Stimulated activated naive CD4-positive, alpha-beta T cell (primary cell): Measurements from ENCODE around the gene SNCAIP.

Source experiments
- DNase-seq, 6 experiments: peaks; one replicate each; lab custom pipeline; 2025; lab: John Stamatoyannopoulos, UW

Gene SNCAIP

GRCh38 chr5:122311961-122312590 lies at the start of gene SNCAIP:
Gene SNCAIP (plus strand): TSS chr5:122312237. CDS start chr5:122391135, 78,898 bp downstream.
- no peak for DNase-seq

- DNase-seq = no peak
Observed at GRCh38 chr5:122263352-122264030, 48.5 kb upstream of the SNCAIP start.

DNA sequence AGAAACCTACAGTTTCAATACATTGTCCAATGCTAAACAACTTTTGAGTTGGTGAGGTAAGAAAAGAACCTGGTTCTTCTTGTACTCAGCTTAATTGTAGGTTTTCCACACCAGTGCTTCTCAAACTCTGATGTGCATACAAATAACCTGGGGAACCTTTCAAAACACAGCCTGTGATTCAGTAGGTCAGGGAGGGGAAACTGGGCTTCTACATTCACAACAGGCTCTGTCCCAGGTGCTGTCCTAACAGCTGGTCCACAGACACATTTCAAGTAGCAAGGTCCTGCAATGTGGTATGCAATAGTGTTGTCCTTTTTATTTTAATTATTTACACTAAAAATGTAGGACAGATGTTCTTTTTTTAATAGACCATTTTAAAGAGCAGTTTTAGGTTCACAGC lies 47.4 kb upstream of the SNCAIP start:
- DNase-seq = no peak

DNA sequence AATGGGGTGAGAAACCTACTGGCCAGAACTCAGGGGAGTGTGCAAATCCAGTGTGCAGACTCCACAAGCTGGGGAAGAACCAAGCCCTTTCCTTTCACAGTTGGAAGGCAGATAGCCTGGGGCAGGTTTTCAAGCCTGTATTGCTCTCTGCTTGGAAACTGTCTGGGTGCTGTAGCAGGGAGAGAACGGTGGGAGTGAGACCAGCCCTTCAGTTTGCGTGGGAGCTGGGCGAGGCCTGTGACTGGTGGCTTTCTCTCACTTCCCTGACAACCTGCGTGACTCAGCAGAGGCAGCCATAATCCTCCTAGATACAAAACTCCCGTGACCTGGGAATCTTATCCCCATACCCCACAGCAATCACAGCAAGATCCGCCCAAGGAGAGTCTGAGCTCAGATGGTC lies 44.9 kb upstream of the SNCAIP start:
- no peak for DNase-seq

DNA sequence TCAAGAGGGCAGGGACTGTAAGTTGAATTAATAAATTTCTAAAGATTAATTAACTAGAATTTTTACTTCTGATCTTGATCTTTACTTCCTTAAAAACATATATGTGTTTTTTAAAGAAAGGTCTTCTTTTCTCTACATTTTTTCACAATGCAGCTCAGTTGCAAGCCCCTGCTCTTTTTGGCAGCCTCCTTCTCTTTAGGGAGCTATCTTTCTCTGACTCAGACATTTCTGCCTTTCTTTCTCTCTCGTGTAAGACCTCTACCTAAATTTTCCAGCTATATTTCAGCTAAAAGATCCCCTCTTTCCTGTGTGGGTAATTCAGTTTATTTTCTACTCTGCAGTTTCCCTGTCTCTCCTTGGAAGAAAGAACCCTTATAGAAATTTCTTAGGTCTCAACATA lies 38.3 kb upstream of the SNCAIP start:
- no peak for DNase-seq

DNA sequence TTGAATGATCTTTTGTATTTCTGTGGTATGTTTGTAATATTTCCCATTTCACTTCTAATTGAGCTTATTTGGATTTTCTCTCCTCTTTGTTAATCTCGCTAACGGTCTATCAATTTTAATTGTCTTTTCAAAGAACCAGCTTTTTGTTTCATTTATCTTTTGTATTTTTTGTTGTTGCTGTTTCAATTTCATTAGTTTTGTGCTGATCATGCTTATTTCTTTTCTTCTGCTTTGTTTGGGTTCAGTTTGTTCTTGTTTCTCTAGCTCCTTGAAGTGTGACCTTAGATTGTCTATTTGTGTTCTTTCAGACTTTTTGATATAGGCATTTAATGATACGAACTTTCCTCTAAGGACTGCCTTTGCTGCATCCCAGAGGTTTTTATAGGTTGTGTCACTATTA lies 28.4 kb upstream of the SNCAIP start:
- DNase-seq = no peak

GRCh38 chr5:122286541-122286940 lies 25.5 kb upstream of the SNCAIP start:
- no peak for DNase-seq

- DNase-seq = no peak
Observed at GRCh38 chr5:122287101-122287500, 24.9 kb upstream of the SNCAIP start.

DNA sequence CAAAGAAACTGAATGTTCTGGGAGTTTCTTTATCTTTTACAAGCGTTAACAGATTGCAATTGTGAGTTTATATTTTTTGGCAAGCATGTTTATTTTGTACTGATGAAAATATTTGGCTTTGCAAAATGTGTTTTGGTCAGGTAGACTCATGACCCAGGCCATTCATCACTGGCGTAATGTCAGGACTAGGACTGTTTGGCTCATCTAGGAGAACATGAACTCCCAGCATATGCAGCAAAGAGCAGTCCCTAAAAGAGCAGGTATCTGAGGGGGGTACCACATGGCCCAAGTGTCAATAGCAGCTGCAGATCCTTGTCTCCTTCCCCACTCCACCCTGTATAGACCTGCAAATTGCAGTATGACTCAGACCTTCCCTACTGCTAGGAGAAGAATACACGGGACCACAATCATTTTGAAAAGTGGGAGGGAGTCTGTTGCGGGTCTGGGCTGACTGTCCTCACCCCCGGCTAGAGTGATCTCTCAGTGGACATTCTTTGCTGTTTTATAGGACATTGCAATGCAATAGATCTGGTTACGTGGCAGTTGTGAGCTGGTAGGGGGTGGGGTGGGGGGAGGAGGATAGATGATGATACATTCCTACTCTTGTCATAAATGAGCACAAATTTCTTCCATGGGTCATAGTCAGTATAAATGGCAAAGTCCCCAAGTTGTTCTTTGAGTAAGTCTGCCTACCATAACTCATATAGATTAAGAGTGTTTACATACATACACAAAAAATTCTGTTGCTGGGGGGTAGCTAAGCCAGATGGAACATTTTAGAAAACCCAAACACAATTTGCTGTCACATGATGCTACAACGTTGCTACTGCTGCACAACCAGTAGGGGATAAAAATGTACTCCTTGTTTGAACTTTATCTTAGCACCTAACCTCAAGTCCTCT lies 20.8 kb upstream of the SNCAIP start:
- DNase-seq = no peak

- DNase-seq = no peak
Observed at GRCh38 chr5:122292332-122292731, 19.7 kb upstream of the SNCAIP start.

DNA sequence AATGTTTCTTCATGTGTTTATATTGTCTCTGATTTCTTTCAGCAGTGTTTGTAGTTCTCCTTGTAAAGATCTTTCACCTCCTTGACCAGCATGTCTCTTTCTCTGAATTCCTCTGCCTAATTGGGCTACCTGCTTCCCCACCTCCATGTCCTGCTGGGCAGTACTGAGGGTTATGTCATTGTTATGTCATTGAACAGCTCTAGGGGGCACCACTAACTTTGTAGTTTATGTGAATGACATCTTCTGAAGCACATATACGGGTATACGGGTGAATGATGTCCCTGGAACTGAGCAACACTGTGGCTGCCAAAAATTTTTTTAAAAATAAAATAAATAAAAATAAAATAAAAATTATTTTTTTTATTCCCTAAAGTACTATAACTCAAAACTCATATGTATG lies 16.9 kb upstream of the SNCAIP start:
- DNase-seq = no peak

DNA sequence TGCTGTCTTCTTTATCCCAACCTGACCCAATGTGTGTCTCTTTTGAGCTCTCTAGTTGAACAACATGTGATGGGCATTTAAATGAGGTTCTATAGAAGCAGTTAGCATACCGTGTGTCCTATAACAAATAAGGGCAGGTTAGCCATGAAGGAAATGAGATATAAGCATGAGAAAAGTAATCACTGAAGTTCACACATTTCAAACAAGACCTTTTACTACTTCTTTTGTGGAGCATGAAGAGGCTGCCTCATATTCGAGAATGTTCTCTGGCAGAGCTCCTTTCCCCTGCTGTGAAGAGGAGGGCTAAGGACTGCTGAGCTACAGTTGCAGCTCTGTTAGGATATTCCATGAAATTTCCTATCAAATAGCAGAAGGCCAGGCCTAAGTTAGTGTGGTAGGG lies 15.2 kb upstream of the SNCAIP start:
- DNase-seq = no peak

DNA sequence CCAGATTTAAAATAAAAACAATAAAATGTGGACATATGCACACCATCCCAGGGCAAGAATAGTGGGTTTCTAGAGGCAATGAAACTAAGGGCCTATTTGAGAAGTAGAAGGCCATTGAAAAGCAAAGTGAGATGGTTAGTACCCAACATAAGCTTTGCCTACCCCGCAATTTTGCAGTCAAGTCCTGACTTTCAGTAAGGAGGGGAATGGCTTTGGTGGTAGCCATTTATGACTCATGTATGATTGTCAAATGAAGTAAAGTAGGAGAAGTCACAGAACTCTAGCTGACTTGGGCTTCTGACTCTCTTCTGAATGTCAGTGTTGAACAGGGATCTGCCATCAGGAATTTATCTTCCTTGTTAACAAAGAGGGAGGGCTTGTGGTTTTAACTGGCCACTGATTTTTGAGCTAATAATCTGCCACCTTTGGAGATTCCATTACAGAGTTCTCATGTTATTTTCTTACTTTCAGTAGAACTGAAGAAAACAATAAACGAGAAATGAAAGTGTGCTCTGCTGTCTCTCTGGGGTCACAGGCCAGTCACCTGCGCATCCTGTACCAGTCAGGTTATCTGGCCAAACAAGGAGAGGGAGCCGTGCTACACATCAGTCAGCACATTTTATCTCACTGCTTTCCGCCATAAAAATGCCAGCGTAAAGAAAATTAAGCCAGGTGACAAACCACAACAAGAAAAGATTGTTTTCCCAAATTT lies 14.3 kb upstream of the SNCAIP start:
- no peak for DNase-seq

GRCh38 chr5:122300374-122300773 lies 11.7 kb upstream of the SNCAIP start:
- DNase-seq = no peak

- DNase-seq = no peak
Observed at GRCh38 chr5:122301016-122301415, 11.0 kb upstream of the SNCAIP start.

- DNase-seq = no peak
Observed at GRCh38 chr5:122304471-122305215, 7.4 kb upstream of the SNCAIP start.

GRCh38 chr5:122306461-122306860 lies 5.6 kb upstream of the SNCAIP start:
- DNase-seq = no peak

GRCh38 chr5:122310889-122311288 lies 1.1 kb upstream of the SNCAIP start:
- DNase-seq = no peak

DNA sequence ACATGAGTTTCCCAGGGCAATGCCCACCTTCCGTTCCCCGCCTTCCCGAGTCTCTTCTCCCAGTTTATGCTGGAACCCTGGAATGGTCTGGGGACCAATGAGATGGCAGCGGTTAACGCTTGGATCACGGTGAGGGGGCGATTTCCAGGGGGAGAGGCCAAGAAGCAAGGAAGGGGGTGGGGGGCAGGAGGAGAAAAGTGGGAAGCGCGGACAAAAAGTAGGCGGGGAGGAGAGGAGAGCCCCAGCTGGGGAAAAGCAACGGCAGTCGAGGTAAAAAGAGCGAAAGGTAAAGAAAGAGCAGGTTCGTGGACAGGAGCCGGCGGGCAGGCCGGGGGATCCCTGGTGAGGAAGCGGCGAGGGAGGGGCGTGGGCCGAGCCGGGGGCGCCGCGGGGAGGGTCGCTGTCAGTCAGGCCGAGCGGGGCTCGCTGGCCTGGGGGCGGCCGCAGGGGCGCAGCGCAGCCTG lies 508 bp upstream of the SNCAIP start:
- DNase-seq = no peak

GRCh38 chr5:122312591-122313406 lies 762 bp downstream of the SNCAIP start:
- no peak for DNase-seq

DNA sequence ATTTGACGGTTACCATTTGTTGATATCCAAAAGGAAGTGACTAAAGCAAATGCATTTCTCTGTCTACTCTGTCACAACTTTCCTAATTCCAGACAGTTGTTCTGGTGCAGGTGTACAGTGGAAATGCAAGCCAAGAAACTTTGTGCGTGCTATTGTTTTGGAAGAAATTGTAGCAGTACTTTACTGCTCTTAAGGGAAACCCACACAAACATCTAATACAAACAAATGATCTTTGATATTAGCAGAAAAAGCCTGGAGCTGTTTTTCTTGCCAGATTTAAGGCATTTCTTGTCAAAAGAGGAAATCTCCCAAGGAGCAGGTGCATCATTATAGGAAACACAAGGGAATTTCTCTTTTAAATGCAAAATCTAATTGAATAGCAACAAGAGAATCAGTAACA lies 2.0 kb downstream of the SNCAIP start:
- no peak for DNase-seq
